Lower leg skin (tissue), 4 donors: ENCODE results near the gene CTSO. TPM values are rescaled to one million over a fixed set of nuclear protein-coding genes. Genes with fewer than 3 reads are reported as not detected.

ENCODE experiments used
- DNase-seq, 2 donors: peaks; one replicate each; pipeline ENCODE4 v3.0.0-alpha.2; 2019; ENCODE audit warnings: low spot score in 2 of 2
- H3K4me3 ChIP-seq: fragments of 200-600 bp; sonication (generic); 2 replicates; pipeline ENCODE4 v1.5.1; 2017; ENCODE audit warnings: mild to moderate bottlenecking, low read depth; ENCODE audit not compliant: poor library complexity, severe bottlenecking
- CTCF ChIP-seq, 3 donors: fragments of 450-650 bp; IDR thresholded peaks; one replicate each; pipeline ENCODE4 v1.5.1; 2016; ENCODE audit warnings: antibody characterized with exemption in 3 of 3, mild to moderate bottlenecking in 3 of 3, moderate library complexity in 2 of 3
- POLR2A ChIP-seq, 2 donors: fragments of 450-650 bp; IDR thresholded peaks; one replicate each; pipeline ENCODE4 v1.6.1; 2016 to 2017; ENCODE audit warnings: antibody characterized with exemption in 2 of 2, mild to moderate bottlenecking in 1 of 2, moderate library complexity in 1 of 2
- WGBS, 2 donors: methylation state at CpG; one replicate each; pipeline ENCODE4 v1.1.5; 2018; 5-methylcytosine and 5-hydroxymethylcytosine counted together
- intact Hi-C: fragments of 100-400 bp; cut with DNase I; formaldehyde crosslinking; loops from one replicate; pipeline ENCODE4 v1.15.0; 2023; ENCODE audit warnings: low total_unique reads
- total RNA-seq, 4 donors: library from RNA; depleted of rRNA; stranded (reverse); fragments of >200 nt; gene quantifications; one replicate each; pipeline ENCODE4 v1.1.0, GENCODE V29; 2016

Gene CTSO
- total RNA-seq, 4 donors from 2014 or later = 5.1 to 13.0 (median 9.1) TPM

- 45 to 46% methylated on average over 8 of the region's 8 CpGs for WGBS, 2 donors
- H3K4me3 ChIP-seq = no peak overlapping the region
- intact Hi-C loops = no loop called here
- no peak for DNase-seq
- TF ChIP-seq POLR2A (IDR thresholded peaks at IDR 0.05) = no peak
- no peak for TF ChIP-seq CTCF (IDR thresholded peaks at IDR 0.05)
These were observed 20.2 kb upstream of the CTSO start for GRCh38 chr4:155973639-155974475.

GRCh38 chr4:155972098-155972497 is 18.4 kb upstream of the CTSO start:
- no peak overlapping the region for H3K4me3 ChIP-seq
- 49 to 70% methylated on average over 4 of the region's 4 CpGs for WGBS, 2 donors
- intact Hi-C loops = no loop called here
- TF ChIP-seq CTCF (IDR thresholded peaks at IDR 0.05) (no peak), POLR2A (IDR thresholded peaks at IDR 0.05) (no peak)
- no peak for DNase-seq

GRCh38 chr4:155966731-155967395 is 13.2 kb upstream of the CTSO start:
- H3K4me3 ChIP-seq = no peak overlapping the region
- DNase-seq = no peak
- intact Hi-C loops = no loop called here
- WGBS, 2 donors = 76 to 78% methylated on average over 3 of the region's 3 CpGs
- TF ChIP-seq POLR2A (IDR thresholded peaks at IDR 0.05) (no peak), CTCF (IDR thresholded peaks at IDR 0.05) (no peak)

- no peak overlapping the region for H3K4me3 ChIP-seq
- intact Hi-C loops = no loop called here
- TF ChIP-seq CTCF (IDR thresholded peaks at IDR 0.05) (no peak), POLR2A (IDR thresholded peaks at IDR 0.05) (no peak)
- 93% methylated on average over 2 of the region's 2 CpGs for WGBS, 2 donors
- DNase-seq = no peak
These were observed 12.5 kb upstream of the CTSO start for GRCh38 chr4:155966171-155966570.

- DNase-seq = peak in 1 of 2 donors; percentile 37
- intact Hi-C loops = no loop called here
- 57 to 69% methylated on average over 8 of the region's 8 CpGs for WGBS, 2 donors
- H3K4me3 ChIP-seq = no peak overlapping the region
- no peak for TF ChIP-seq CTCF (IDR thresholded peaks at IDR 0.05)
- no peak for TF ChIP-seq POLR2A (IDR thresholded peaks at IDR 0.05)
These were observed 10.6 kb upstream of the CTSO start for GRCh38 chr4:155964016-155964891.
